Measurements from ENCODE around the gene WLS. TPM values are rescaled to one million over a fixed set of nuclear protein-coding genes. Genes with fewer than 3 reads are reported as not detected.

The WLS gene
- total RNA-seq, 2 donors from 2014 or later: 126 to 150 TPM

DNA sequence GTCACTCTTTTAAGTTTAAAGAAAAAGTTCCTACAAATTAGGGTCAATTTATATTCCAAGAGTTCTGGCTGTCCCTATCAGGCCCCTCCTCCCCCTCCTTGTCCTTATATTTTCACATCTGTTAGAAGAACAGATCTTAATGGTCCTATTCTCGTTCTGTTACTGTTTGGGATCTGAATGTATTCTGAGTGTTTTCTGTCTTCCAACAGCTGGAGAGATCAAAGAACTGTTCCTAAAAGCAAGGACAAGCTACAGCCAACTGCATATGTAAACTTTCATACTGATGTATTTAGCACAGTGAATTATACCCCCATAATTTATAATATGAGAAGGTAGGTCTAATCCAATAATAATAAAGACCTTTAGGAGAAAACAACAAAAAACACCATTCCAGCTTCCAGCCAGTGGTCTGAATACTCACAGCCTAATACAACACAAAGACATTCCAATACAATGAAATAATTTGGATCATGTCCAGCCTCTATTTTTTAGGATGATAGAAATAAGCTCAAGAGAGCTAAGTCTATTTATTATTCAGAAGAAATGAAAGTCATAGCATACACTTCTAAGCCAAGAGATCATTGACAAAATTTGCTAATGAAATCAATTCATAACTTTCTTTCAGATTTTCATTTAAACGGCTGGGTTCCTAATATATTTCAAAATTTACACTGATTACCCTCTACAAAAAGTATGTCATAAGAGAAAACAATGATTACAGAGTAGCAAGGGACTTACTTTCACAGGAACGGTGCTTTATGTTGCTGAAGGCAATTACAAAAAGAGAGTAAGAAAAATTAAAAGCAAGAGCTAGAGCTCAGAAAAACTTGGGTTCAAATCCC is 25.3 kb downstream of the WLS start:
- intact Hi-C loops (cut with DNase I, micrococcal nuclease): no loop called here
- DNase-seq (no peak), ATAC-seq (no peak)

DNA sequence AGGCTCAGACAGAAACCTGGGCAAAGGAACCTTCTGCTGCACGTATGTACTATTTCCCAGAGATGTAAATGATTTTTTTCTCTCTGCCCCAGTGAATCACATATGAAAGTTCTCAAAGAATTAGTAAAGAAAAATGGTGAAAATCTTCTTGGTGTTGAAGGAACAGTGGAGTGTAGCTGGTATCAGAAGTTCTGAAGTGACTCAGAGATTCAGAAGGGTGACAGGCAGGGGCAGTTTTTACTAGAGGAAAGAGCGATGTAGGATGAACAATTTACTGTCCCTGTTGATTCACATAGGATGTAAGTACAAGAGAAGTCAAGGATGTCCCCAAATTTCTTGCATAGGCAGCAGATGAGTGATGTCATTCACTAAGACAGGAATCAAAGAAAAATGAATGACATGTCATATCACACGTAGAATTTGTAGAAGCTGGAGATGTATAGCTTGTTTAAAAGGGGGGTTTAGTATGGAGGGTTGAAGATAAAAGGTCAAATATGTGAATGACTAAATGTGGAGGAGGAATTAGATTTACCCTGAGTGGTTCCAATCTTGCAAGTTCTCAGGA is 26.4 kb downstream of the WLS start:
- DNase-seq: no peak
- ATAC-seq: no peak
- intact Hi-C loops (cut with DNase I, micrococcal nuclease): no loop called here

DNA sequence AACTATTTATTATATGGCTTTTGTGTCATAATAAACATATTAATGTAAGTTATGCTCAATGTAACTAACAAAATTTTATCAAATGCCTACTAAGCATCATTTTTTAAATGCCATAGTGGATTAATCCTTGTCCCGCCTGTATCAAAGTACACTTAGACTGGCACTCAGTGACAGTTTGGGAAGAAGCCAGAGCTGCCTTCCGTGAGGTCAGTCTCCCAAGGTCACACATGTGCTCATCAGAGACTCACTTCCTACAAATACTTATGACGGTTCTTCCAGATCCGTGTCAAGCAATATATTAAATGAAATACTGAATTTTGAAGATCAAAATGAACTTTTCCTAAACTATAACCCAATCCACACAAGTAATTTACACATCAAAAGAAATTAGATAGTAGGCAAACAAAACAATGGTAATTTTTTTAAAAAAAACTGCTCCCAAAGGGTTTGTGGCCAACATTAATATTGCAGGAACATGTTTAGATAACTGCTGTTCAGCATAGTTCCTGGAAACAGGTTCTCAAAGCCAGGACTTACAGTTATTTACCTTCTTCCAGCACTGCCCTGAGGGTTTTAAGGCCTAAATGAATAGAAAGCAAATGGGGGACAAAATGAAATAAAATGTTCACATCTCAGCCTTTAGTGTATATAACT is 27.2 kb downstream of the WLS start:
- intact Hi-C loops (cut with DNase I, micrococcal nuclease): no loop called here
- peak; percentile 59 for ATAC-seq
- no peak for DNase-seq

DNA sequence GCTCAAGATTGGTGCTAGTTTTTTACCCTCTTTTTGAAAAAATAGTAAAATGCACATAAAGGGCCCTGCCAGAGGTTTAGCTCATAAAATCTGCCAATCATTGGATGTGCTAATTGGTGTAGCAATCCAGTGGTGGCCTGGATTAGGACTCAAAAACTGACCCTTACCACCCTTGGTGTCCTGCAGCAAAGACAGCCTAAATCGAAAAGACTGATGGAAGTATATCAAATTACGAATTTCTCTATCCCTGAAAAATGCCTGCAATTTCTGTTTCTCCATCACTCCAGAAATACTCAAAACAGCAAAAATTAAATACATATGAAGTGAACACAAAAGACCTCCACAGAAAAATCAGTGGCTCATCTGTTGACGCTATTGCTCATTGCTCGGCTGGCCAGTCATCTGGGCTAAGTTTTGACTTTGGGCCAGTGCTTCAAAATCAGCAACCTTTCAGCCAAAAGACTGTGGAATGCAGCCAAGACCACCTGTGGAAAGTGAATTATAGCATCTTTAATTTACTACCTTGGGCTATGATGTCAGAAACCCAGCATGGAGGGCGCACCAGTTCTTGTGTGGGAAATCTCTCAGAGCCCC is 30.0 kb downstream of the WLS start:
- ATAC-seq (no peak), DNase-seq (no peak)
- intact Hi-C loops (cut with DNase I, micrococcal nuclease): no loop called here

DNA sequence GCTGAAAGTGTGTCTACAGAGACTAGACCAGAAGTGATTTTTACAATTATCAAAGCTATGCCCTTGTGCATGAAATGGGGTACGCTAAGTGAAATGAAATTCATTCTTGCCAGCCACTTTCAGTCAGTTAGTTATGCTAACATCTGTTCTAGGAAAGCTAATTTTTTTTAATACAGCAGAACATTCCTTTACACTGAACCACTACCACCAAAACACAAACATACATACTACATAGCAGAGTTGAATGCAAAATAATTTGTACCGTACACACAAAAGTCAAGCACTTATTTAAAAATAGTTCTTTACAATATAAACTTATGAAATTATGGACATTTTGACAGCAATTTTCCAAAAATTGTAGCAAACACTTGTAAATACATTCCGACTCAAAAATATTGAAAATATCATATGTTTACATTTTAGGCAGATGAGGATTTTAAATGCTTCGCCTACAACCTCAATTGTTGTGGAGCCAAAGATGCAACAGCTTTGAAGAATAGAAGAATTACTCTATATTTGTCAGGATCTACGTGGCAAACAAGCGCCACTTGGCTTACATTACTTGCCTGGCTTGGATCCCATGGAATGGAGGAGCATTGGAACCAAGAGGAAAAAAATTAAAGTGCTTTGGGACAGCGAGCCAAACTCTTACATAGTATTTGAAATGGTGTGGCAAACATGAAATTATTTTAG is 30.6 kb downstream of the WLS start:
- intact Hi-C loops (cut with DNase I, micrococcal nuclease): no loop called here
- ATAC-seq (no peak), DNase-seq (no peak)

GRCh38 chr1:68199603-68200002 is 32.7 kb downstream of the WLS start:
- intact Hi-C loops (cut with DNase I, micrococcal nuclease): no loop called here
- peak; percentile 22 to 47 for DNase-seq
- peak; percentile 91 for ATAC-seq

DNA sequence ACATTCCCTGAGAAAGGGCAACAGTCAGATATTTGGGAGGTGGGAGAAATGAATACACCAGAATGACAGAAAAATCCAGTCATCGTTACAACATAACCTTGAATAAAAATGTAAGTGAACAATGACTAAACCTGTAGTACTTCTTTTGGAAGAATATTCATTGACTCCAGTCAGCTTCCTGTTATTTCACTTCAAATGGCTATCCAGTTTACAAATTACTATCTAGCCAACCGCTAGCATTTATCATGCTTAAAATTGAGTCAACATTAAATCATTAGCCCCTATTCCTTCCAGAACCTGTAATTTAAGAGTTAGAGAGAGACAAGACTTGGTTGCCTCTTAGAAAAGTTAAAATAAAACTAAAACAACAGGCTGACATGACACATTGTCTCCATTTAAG is 33.6 kb downstream of the WLS start:
- ATAC-seq (no peak), DNase-seq (no peak)
- intact Hi-C loops (cut with DNase I, micrococcal nuclease): no loop called here

- ATAC-seq: peak; percentile 77
- intact Hi-C loops (cut with DNase I, micrococcal nuclease): no loop called here
- no peak for DNase-seq
Observed at GRCh38 chr1:68197891-68198290, 34.4 kb downstream of the WLS start.

DNA sequence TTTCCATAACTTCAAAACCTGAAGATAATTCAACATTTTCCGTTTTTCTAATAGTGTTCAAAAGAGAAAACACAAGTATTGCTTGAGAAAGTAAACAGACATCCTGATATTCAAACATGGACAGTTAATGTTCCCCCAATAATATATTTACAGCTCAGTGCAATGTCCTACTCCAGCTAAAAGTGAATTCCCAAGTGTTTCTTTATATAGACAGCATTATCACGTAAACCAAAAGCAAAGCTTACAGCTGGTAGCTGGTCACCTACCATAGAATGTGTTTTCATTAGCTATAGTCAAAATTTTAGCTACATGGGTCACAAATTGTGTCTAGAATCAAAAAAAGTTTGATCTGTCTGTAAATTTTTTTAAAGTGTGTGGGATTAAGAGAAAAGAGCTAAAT is 34.9 kb downstream of the WLS start:
- no peak for ATAC-seq

GRCh38 chr1:68196676-68197075 is 35.6 kb downstream of the WLS start:
- DNase-seq: no peak
- intact Hi-C loops (cut with DNase I, micrococcal nuclease): no loop called here
- no peak for ATAC-seq

More for the DNA sequence above, 34.9 kb downstream of the WLS start:
- intact Hi-C loops (cut with DNase I, micrococcal nuclease): no loop called here
- no peak for DNase-seq

GRCh38 chr1:68191717-68192116 is 40.6 kb downstream of the WLS start:
- intact Hi-C loops (cut with DNase I, micrococcal nuclease): no loop called here
- no peak for DNase-seq

DNA sequence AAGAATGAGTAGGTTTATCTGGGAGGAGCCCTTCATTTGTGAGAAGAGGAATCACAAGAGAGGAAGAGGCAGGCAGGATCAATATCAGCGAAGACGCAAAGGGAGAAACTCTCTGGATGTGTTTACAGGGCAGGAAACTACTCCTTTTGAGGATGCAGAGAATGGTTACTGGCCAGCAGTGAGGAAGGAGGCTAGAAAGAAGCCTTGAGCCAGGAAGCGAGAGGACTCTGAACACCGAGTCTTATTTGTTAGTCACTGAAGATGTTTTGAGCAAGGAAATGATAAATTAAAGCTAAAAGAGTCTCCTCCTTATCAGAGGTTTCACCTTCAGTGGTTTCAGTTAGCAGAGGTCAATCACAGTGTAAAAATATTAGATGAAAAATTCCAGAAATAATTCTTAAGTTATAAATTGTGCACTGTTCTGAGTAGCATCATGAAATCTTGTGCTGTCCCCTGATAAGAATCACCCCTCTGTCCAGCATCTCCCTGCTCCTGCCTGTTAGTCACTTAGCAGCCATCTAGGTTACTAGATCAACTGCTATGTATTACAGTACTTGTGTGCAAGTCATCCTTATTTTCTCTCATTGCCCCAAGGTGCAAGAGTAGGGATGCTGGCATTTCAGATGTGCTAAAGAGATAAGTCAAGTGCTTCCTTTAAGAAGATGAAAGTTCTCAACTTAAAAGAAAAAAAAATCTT is 43.5 kb downstream of the WLS start:
- intact Hi-C loops (cut with DNase I, micrococcal nuclease): no loop called here
- ATAC-seq: no peak
- no peak for DNase-seq

More at GRCh38 chr1:68191717-68192116, 40.6 kb downstream of the WLS start:
- ATAC-seq: no peak

DNA sequence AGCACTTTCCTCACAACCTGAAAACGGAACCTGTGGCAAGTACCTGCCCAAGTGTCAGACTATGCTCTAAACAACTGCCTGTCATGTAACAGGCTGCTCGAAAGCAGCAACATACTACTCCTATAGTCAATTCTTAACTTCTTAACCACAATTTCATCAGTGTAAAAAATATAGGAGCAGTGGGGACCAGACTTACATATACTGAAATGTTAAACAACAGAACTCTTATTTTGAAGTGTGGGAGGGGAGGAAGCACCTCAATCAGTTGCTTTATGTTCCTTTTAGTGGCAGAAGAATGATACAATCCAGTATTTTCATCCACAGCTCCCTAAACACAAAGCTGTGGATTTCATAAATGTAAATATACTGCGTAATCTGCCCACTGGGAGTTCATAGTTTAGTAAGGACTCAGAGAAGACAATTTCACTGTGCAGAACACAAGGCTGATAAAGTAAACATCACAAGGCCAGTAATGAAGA is 44.2 kb downstream of the WLS start:
- no peak for DNase-seq

GRCh38 chr1:68185743-68186142 is 46.6 kb downstream of the WLS start:
- ATAC-seq: peak; percentile 95
- intact Hi-C loops (cut with DNase I, micrococcal nuclease): no loop called here
- DNase-seq: no peak

More for the DNA sequence above, 44.2 kb downstream of the WLS start:
- intact Hi-C loops (cut with DNase I, micrococcal nuclease): no loop called here
- no peak for ATAC-seq

GRCh38 chr1:68183895-68184294 is 48.4 kb downstream of the WLS start:
- intact Hi-C loops (cut with DNase I, micrococcal nuclease): no loop called here
- DNase-seq: no peak
- no peak for ATAC-seq

- ATAC-seq (no peak), DNase-seq (no peak)
- intact Hi-C loops (cut with DNase I, micrococcal nuclease): no loop called here
Observed at GRCh38 chr1:68181165-68181556, 51.2 kb downstream of the WLS start.

DNA sequence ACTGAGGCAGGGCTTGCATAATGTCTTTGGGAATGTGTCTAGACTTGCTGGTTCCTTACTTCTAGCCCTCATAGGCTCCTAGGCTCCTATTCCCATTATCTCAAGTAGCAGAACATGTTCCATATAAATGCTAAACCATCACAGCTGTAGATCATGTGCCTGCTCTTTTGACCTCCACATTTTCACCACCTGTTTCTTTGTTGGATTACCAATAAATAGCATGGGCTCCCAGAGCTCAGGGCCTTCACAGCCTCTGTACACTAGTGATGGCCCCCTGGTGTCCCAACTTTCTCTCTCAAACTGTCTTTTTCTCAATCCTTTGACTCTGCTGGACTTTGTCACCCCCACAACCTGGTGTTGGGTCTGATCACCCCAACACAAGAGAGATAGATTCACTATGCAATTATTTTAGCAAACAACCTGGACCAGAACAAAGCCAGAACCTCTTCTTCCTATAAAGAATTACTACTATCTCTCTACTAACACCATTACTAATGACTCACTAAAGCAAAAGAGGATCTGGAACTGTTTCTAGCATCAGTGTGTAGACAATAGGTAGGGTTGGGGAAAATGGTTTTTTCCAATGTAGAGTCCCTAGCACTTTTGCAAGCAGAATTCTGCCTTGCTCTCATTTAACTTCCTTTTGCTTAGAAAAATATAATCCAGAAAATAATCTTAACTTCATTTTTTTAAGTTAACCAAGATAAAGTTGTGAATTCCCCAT is 51.7 kb downstream of the WLS start:
- DNase-seq (no peak), ATAC-seq (no peak)
- intact Hi-C loops (cut with DNase I, micrococcal nuclease): no loop called here

All from left colon (tissue), 2 donors.